Nephron (organoid): ENCODE data around the gene GARIN1A.

ENCODE experiments used
- H3K27ac Mint-ChIP-seq, 3 experiments: 2 replicates each; pipeline ENCODE4 v1.8.0; 2020; ENCODE audit warnings: mixed read lengths in 3 of 3, mild to moderate bottlenecking in 2 of 3, moderate library complexity in 1 of 3
- H3K27me3 Mint-ChIP-seq: 2 replicates; pipeline ENCODE4 v1.8.0; 2021; ENCODE audit warnings: low read depth, mild to moderate bottlenecking, moderate library complexity, mixed read lengths
- H3K36me3 Mint-ChIP-seq: 2 replicates; pipeline ENCODE4 v1.8.0; 2020; ENCODE audit warnings: low read depth, mixed read lengths
- H3K4me1 Mint-ChIP-seq: 2 replicates; pipeline ENCODE4 v1.8.0; 2020; ENCODE audit warnings: mixed read lengths
- H3K4me3 Mint-ChIP-seq, 3 experiments: 2 replicates each; pipeline ENCODE4 v1.8.0; 2020; ENCODE audit warnings: mild to moderate bottlenecking in 3 of 3, mixed read lengths in 3 of 3, moderate library complexity in 2 of 3
- H3K9me3 Mint-ChIP-seq: 2 replicates; pipeline ENCODE4 v1.8.0; 2020; ENCODE audit warnings: mixed read lengths
- TF ChIP-seq, protein P1 (sequence below), 3 experiments: fragments of 200-600 bp; sonication (generic); IDR thresholded peaks; one replicate each; pipeline ENCODE4 v1.5.0; 2021; ENCODE audit warnings: antibody characterized with exemption in 3 of 3; ENCODE audit not compliant: unreplicated experiment in 3 of 3

Gene GARIN1A

DNA sequence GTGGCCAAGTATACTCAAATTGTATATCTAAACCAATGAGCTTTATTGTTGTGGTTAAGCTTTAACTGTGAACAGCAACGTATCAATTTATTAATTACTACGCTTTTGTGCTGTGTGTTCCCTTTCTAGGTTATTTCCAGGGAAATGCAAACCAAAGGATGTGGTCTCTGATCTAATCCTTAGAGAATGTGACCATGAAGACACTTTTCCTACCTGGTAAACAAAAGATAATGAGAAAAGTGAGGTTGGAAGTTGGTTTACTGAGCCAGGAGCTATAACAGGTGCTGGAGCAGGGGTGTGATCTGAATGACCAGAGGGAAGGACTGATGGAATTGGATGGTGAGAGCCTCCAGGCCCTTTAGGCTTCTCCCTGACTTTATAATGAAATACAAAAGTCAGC is 41.7 kb downstream of the GARIN1A start:
- Mint-ChIP-seq H3K4me1 (no peaks in the 10 kb centered on the region), H3K4me3 (no peak overlapping the region), H3K9me3 (no peaks in the 10 kb centered on the region), H3K36me3 (no peaks in the 10 kb centered on the region), H3K27ac (no peak overlapping the region), H3K27me3 (peaks cover 9% of the 10 kb centered on the region)
- TF ChIP-seq, protein P1, sequence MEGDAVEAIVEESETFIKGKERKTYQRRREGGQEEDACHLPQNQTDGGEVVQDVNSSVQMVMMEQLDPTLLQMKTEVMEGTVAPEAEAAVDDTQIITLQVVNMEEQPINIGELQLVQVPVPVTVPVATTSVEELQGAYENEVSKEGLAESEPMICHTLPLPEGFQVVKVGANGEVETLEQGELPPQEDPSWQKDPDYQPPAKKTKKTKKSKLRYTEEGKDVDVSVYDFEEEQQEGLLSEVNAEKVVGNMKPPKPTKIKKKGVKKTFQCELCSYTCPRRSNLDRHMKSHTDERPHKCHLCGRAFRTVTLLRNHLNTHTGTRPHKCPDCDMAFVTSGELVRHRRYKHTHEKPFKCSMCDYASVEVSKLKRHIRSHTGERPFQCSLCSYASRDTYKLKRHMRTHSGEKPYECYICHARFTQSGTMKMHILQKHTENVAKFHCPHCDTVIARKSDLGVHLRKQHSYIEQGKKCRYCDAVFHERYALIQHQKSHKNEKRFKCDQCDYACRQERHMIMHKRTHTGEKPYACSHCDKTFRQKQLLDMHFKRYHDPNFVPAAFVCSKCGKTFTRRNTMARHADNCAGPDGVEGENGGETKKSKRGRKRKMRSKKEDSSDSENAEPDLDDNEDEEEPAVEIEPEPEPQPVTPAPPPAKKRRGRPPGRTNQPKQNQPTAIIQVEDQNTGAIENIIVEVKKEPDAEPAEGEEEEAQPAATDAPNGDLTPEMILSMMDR (IDR thresholded peaks at IDR 0.05; ENCODE audit: unreplicated experiment in 3 of 3) = no peak

DNA sequence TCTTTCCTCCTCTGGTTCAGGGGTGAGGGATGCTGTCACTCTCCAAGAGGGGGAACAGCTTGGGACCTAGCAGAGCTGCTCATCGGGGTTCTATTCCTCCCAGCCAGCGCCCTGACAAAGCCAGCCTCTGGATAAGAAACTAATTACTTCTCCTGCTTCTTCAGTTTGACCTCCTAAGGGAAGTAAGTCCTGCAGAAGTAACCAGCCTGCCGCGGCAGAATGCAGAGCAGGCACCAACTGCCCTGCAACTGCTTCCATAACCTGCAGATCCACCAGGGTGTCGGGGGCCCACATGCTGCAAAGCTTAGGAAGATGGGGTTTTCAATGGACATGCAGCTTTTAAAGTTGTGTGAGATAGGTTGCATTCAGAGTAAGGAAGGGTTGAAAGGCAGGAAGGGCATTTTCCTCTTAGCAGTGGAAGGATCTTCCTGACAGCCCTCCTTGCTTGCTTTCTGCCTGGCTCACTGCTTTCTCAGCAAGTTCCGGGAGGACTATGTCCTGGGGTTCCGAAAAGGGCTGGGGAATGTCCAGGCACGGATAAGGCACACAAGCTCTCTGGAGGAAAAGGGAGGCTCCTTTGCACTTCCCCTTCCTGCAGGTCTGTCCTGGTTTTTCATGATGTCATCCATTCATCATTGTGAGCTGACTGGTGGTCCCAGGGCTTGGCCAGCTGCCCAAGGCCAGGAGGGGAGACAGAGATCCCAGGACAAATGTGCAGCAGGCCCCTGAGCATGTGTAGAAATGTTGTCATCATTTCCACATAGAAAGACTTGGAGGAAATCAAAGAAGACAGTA is 42.8 kb downstream of the GARIN1A start:
- H3K9me3 Mint-ChIP-seq = no peaks in the 10 kb centered on the region
- no peaks in the 10 kb centered on the region for H3K4me1 Mint-ChIP-seq
- no peak overlapping the region for H3K27ac Mint-ChIP-seq
- TF ChIP-seq, protein P1 (IDR thresholded peaks at IDR 0.05; ENCODE audit: unreplicated experiment in 3 of 3) = no peak
- H3K36me3 Mint-ChIP-seq = no peaks in the 10 kb centered on the region
- H3K27me3 Mint-ChIP-seq = peaks cover 9% of the 10 kb centered on the region
- H3K4me3 Mint-ChIP-seq = no peak overlapping the region

DNA sequence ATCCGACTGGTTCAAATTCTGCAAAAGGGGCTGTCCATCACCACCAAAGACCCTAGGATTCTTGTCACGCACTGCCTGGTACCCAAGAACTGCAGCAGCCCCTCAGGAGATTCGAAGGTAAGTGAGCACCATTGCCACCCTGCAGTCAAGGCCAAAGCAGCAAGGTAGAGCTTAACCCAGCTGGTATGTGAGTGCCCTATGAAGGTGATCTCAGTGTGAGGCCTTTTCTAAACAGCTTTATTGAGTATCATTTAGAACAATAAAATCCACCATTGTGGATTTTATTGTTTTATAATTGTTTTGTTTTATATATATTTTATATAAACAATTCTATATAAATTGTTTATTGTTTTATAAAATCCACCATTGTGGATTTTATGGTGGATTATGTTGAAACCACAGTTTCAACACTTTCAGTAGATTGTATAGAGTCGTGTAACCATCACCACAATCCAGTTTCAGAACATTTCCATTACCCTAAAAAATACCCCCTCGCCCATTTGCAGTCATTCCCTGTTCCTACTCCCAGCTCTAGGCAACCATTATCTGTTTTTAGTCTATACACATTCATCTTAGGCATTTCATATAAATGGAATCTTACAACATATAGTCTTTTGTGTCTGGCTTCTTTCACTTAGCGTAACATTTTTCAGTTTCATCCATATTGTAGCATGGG is 47.0 kb downstream of the GARIN1A start:
- H3K27me3 Mint-ChIP-seq = peaks cover 9% of the 10 kb centered on the region
- TF ChIP-seq, protein P1 (IDR thresholded peaks at IDR 0.05; ENCODE audit: unreplicated experiment in 3 of 3) = no peak

DNA sequence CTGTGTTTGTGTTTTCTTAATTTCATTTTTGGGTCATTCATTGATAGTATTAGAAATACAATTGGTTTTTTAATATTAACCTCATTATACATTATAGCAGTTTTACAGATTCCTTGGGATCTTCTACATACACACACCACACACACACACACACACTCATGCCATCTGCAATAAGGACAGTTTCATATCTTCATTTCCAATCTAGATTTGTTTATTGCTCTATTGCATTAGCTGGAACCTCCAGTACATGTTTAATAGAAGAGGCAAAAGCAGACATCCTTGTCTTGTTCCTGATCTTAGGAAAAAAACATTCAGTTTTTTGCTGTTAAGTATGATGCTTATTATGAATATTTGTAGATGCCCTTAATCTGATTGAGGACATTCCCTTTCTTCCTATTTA is 49.3 kb downstream of the GARIN1A start:
- TF ChIP-seq, protein P1 (IDR thresholded peaks at IDR 0.05; ENCODE audit: unreplicated experiment in 3 of 3) = no peak
- Mint-ChIP-seq H3K4me3 (no peak overlapping the region), H3K27ac (no peak overlapping the region), H3K36me3 (no peaks in the 10 kb centered on the region), H3K9me3 (no peaks in the 10 kb centered on the region), H3K4me1 (peaks cover 6% of the 10 kb centered on the region), H3K27me3 (peaks cover 6% of the 10 kb centered on the region)

More for the DNA sequence above, 47.0 kb downstream of the GARIN1A start:
- Mint-ChIP-seq H3K36me3 (no peaks in the 10 kb centered on the region), H3K27ac (no peak overlapping the region), H3K4me3 (no peak overlapping the region), H3K4me1 (no peaks in the 10 kb centered on the region), H3K9me3 (no peaks in the 10 kb centered on the region)
